Fibroblast of lung (primary cell): ENCODE data around the gene HAUS8.

Experiments
- CTCF ChIP-seq, 2 donors: IDR thresholded peaks in 1 of 2; conservative IDR thresholded peaks in 1 of 2; 1 replicate in 1 of 2; 2 replicates in 1 of 2; pipeline ENCODE4 v1.5.1; 2011 to 2012; ENCODE audit warnings: low read length in 2 of 2, control low read depth in 1 of 2, inconsistent platforms in 1 of 2, low read depth in 1 of 2, mild to moderate bottlenecking in 1 of 2
- EZH2 ChIP-seq: IDR thresholded peaks from 2 replicates; pipeline ENCODE4 v1.5.1; 2012; ENCODE audit warnings: low read length, control low read depth, mild to moderate bottlenecking; ENCODE audit errors: missing control alignments

GRCh38 chr19:17073869-17074633 is 1.2 kb downstream of the HAUS8 start:
- TF ChIP-seq CTCF (conservative IDR thresholded peaks at IDR 0.05 in 1 of 2, IDR thresholded peaks at IDR 0.05 in 1 of 2; ENCODE audit: low read depth in 1 of 2, low read length in 2 of 2), result no peak
- no peak for TF ChIP-seq EZH2
